ENCODE measurements around the gene ERC1.
A peak's percentile ranks its signal among the peaks of the same experiment; 100 is the strongest.
"Not testable (repeated sequence)": the region's sequence is repeated elsewhere in the genome, so short reads cannot be mapped to it uniquely, and the experiment has no call there.

ERC1 gene

DNA sequence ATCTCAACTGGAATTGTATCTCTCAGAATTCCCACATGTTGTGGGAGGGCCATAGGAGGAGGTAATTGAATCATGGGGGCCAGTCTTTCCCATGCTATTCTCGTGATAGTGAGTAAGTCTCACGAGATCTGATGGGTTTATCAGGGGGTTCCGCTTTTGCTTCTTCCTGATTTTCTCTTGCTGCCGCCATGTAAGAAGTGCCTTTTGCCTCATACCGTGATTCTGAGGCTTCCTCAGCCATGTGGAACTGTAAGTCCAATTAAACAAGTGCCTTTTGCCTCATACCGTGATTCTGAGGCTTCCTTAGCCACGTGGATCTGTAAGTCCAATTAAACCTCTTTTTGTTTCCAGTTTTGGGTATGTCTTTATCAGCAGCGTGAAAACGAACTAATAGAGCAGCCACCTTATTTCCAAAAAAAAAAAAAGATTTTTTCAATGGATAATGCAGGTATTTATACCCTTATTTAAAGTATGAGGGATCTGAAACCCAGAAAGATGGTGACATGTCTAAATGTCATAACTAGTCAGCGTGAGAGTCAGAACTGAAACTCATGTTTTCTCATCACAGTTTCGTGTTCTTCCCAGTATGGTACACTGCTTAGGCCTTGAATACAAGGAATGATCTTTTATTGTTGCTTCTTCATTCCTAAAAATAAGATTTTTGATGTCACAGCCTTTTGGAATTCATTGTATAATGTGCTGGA, 89.6 kb downstream of the ERC1 start:
- peak; percentile 9 for DNase-seq

DNA sequence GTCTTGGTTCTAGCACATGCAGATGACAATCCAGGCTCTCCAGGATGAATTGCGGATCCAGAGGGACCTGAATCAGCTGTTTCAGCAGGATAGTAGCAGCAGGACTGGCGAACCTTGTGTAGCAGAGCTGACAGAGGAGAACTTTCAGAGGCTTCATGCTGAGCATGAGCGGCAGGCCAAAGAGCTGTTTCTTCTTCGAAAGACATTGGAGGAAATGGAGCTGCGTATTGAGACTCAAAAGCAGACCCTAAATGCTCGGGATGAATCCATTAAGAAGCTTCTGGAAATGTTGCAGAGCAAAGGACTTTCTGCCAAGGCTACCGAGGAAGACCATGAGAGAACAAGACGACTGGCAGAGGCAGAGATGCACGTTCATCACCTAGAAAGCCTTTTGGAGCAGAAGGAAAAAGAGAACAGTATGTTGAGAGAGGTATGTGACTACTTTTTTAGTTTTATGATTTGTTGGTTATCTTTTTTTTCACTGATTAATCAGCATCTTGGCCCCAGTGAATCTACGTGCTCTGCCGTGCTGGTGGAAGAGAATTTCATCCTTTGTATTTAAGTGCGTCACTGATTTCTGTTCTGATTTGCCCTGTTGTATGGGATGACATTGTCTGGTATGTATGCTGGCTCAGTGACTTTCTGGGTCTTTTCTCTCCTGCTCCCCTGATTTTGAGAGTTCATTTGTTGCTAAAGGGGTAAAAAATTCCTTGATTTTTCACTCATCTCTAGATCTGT, 92.3 kb downstream of the ERC1 start:
- no peak for DNase-seq

DNA sequence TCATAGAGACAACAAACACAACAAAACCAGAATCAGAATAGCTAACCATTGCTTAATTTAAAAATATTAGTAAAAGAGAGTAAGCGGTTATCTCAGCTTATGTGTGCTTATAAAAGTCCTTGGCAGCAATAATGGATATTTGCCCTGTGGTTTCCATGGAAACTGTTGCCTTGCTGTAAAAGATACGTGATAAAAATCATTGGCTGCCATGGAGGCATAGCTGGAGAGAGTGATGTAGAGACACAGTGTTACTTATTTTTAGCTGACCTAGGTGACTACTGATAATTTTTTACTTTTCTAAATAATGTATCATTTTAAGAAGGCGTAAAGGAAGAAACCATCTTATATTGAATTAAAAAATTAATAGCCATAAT, 92.9 kb downstream of the ERC1 start:
- no peak for DNase-seq

DNA sequence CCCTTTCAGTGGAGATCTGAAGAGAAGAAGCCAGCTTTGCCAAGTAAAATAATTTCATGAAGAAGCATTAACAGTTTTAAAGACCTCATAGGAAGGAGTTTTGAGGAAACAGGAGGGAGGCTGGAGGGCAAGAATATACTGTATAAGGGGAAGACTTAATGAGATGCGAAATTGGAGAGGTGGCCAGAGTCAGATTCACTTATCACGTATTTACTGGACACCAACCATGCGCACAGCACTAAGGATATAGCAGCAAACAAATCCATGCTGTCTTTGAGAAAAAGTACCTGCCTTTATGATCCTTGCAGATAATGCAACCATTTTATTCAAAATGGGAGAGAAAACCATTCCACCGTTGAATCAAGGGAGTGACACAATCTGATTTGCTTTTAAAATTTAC, 100.3 kb downstream of the ERC1 start:
- DNase-seq = no peak

DNA sequence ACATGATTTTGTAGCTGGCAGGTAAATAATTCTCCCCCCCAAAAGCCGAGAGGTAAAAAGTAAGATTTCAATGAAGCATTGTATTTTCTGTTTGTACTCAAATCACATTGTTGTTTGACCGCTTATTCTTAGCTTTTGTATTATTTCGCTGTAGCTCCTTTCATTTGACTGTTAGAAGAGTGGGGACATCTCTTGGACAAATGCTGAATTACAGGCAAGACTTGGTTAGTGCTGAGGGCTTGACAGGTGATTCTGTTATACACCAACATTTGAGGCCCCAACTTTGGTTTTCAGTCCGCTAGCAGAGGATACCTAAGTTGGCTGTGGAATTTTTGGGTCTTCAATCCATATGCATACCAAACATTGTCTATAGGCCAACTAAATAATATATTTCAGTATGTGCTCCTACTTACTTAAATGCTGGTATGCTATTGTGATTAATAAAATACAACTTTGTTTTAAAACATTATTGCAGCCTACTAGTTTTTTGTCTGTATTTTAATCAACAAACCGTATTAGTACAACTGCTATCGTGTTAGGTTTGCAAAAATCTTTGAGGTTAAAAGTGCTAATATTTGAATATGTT, 102.2 kb downstream of the ERC1 start:
- peak; percentile 60 for DNase-seq

DNA sequence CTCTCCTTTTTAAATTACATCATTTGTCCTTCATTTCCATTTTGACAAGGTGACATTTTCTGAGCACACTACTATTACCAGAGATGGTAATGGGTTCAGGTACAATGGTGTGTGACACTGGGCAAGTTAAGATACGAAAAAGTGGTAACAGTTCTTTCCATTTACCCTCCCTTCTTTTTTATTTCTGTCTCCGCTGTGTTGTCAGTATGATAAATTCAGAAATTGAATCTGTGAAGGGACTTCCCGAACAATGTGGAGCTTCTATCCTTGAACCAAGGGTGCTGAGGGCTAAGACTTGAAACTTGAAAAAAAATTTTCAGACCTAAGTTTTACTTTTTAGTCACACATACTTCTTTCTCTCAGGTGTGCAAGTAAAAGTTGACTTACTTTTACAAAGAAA, 103.7 kb downstream of the ERC1 start:
- DNase-seq = no peak

DNA sequence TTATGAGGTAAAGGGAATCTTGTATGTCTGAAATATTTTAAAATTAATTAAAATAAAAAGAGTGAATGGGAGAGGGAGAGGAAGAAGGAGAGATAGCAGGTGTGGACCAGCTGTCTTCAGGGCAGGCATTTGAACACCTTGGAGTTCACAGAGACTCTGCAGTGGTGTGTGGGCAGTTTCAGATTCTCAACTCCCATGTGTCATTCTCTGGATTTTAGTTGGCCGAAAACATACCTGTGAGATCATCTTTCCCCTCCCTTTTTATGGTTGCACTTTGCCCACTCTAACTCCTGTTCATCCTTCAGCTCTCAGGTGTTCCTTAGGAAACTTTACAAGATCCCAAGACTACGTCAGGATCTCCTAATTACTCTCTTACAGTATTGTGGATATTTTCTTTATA, 108.1 kb downstream of the ERC1 start:
- peak; percentile 62 for DNase-seq

DNA sequence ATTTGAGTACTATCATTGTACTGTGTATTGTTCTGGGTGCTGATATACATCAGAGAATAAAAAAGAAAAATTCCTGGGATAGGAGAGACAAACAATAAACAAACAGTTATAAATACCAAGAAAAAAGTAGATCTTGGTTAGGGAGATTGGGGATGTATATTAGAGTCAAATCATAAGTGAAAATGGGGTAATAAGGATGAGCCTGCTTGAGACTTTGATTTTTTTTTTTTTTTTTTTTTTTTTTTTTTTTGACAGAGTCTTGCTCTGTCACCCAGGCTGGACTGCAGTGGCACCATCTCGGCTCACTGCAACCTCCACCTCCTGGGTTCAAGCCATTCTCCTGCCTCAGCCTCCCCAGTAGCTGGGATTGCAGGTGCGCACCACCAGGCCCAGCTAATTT, 108.6 kb downstream of the ERC1 start:
- DNase-seq = not testable (repeated sequence)

DNA sequence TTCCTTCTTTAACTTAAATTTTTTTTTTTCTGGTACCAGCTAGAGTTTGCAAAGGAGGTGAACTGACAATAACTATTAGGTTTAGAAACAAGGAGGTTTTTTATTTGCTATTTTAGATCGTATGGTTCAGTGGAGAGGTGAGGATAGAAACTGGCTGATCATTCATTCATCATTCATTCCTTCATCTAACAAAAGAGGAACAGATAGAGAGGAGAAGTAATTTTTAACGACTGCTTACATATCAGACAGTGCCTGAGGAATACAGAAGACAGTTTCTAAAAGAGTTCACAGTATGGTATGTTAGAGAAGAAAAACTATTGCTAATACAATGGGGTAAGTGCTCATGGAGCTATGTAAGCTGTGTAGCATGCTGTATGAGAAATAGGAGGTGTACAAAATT, 111.1 kb downstream of the ERC1 start:
- DNase-seq = no peak

DNA sequence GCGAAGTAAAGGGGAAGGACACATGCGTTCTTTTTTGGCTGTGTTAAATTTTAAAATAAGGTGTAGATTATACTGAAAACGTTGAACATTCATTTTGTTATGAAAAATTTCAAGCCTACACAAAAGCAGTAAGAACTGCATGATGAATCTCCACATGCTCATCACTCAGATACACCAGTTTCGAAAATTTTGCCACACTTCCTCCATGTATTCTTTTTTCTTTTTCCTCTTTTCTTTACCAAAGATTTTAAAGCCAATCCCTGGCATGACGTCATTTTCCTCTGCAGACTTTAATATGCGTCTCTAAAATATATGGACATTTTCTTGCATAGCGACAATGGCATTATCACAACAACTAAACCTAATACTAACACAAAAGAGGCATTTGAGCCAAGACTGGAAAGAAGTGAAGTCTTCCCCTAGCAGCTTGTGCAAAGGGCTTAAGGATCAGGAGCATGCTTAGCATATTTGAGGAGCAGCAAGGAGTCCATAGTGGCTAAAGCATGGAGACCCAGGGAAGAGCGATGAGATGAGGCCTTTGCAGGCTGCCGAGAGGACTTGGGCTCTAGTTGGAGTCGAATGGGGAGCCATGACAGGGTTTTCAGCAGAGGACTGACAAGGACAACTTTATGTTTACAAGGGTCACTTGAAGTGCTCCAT, 111.9 kb downstream of the ERC1 start:
- DNase-seq = no peak

DNA sequence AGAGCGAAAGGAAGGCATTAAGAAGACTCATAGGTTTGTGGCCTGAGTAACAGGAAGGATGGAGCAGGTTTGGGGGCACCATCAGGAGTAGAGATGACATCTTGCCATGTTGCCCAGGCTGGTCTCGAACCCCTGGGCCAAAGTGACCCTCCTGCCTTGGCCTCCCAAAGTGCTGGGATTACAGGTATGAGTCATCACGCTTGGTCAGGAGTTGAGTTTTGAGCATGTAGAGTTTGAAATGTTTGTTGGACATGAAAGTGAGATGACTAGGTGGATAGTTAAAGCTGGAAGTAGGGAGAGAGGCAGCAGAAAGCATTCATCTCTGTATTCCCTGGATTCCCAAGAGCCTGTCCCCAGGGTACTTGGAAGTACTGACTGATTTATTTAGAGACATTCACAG, 112.6 kb downstream of the ERC1 start:
- DNase-seq = no peak

DNA sequence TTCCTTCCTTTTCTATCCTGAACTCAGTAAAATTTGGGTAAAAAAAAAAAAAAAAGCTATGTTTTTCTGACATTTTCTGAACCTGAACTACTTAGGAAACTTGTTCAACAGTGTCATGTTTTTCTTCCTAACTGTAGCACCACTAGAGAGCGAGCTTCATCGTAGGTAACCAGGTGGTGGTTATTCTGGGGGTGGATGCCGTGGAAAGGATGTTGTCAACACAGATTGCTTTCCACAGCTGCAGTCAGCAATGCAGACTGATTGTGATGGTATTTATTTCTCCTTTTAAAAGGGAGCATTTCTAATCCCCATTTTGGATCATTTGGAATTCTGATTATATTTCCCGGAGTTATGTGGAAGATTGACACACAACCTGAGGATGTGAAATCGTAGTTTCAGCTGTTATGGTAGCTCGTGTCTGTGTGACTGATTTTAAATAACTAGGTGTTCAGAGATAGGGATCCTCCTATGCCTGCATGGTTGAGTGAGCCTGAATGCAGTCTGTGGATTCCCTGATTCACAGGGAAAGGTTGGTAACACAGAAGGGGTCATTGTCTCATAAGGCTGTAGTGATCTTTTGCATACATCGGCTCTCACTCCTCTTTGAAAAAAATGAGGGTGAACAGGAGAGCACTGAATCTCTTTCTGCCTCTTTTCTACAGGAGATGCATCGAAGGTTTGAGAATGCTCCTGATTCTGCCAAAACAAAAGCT, 113.2 kb downstream of the ERC1 start:
- DNase-seq = no peak

DNA sequence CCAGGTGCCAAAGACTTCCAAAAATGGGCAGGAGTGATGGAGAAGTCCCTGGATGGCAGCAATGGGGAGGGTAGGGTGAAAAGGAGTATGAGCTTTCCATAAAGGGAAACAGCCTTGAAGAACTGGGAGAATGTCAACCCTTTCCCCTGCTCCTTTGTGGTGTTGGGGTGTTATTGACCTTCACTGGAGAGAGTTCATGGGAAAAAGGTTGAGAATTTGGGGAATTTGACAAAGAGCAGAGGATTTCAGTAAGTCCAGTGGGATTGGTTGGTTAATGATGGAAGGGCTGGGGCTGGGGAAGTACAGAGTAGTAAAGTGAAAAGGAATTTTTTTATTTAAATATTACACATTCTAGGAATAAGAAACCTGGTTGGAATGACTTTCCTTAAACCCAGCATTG, 116.6 kb downstream of the ERC1 start:
- DNase-seq = no peak

DNA sequence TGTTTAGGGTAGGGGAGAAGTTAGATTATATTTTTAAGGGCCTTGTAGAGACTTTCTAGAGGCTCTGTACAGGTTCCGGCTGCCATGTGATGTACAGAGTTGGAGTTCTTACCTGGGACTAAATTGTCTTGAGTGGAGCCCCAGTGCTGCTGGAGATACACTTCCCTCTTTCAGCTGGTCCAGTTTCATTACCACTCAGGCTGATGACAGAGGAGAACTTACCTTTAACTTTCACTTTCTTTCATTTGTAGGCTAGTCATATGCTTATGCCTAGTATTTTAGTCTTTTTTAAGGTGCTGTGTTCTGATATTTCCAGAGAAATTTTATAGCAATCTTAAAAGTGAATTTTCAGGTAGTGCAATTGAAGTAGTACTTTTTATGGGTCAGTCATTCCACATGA, 117.3 kb downstream of the ERC1 start:
- DNase-seq = peak; percentile 41

DNA sequence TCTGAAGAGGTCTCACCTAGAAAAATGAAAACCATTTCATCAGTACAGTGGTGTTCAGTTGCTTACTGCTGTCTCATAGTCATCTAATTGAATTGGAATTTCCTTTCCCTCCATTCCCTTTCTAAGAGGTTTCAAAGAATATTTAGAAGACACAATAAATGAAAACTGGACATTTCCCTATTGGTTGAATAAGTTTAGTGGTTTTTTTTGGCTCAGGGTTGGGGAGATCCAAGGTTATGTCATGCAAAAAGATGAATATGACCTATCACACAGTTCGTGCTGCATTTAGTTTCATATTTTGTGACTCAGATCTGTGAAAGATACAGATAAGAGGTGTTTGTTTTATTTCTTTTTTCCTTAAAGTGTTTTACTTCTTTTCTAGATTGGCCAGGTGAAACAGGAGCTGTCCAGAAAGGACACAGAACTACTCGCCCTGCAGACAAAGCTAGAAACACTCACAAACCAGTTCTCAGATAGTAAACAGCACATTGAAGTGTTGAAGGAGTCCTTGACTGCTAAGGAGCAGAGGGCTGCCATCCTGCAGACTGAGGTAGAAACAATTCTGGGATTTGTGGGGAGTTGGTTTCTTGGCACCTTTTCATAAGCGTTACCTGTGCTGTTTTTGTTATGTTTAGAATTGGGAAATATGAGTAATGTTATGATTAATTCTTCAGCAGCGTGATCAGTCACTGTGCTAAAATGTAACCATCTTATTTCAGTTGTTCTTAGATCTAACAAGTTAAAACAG, 124.6 kb downstream of the ERC1 start:
- DNase-seq = peak; percentile 13

DNA sequence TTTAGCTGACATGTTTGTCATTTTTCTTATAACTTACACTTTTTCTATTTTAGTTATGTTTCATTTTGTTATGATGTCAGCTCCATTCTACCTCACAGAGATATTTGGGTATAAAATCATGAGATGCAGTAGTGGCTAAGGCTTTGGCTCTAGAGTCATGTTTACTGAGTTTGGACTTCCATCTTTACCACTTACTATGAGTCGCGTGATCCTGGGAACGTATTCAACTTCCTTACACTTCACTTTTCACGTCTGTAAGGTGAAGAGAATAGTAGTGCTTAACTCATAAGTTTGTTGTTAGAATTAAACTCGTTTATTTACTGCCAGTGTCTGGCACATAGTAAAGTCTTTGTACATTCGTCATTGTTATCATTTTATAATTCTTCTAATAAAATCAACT, 126.3 kb downstream of the ERC1 start:
- DNase-seq = no peak

DNA sequence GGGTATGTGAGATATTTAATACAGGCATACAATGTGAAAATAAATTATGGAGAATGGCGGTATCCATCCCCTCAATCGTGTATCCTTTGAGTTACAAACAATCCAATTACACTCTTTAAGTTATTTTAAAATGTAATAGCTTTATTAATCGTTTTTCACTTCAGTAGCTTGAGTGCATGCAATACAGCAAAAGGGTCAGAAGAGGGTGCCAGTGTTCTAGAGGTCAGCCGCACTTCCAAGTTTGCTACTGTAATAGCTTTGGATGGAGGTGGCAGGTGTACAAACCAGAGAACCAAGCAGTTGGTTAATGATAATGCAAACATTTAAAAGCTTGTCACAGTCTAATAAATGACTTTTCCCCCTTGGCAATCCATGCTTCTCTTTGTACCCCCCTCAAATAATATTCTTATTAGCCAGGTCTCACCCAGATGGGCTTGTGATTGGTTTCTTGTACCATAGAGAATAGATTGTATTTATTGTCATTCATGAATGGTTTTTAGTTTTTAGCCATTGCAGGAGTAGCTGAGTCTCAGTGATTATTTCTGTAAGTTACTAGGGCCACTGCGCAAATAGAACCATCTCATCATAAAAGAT, 127.0 kb downstream of the ERC1 start:
- peak; percentile 75 for DNase-seq

DNA sequence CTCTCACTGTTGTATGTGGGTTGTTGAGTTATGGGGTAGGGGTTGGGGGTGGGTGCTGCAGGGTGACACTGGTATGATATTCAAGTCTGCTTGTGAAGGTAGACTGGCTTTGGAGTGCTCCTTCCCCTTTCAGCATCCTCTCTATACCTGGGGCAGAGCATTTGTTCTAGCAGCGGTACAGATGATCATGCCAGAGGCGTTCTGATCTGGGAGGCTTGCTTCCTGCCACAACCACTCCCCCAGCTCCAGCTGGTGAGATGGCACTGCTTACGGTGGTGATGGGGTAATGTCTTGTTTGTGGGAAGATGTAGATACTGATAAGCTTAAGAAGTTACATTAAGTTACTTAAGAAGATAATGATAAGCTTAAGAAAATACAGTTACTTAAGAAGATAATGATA, 131.8 kb downstream of the ERC1 start:
- peak; percentile 55 for DNase-seq

DNA sequence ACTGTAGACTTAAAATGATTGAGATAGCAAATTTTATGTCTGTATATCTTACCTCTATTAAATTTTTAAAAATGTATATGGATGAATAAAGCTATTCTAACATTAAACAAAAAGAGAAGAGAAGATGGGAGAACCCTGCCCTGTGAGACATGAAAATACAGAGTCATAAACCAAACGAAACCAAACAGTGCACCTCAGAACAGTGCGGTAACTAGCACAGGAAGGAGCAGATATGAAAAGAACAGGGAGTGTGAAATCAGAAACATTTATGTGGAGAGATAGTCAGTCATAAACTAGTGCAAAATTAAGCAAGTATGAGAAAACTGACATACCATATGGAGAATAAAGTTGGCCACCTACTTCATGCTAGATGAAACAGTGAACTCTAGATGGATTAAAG, 135.1 kb downstream of the ERC1 start:
- DNase-seq = peak; percentile 64

DNA sequence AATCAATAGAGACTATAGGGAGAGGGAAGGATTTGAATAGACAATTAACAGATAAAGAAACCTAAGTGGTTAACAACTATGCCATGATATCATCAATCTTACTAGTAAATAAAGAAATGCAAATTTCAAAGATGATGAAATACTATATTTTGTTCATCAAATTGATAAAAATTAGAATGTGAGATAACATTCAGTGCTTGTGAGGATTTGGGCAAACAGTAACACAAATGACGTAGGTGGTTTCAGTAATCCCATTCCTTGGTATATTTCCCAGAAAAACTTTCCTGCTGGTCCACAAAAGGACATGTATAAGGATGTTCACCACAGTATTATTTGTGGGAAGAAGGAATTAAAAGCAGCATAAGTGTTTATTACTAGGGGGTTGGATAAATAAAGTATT, 136.0 kb downstream of the ERC1 start:
- DNase-seq = no peak

DNA sequence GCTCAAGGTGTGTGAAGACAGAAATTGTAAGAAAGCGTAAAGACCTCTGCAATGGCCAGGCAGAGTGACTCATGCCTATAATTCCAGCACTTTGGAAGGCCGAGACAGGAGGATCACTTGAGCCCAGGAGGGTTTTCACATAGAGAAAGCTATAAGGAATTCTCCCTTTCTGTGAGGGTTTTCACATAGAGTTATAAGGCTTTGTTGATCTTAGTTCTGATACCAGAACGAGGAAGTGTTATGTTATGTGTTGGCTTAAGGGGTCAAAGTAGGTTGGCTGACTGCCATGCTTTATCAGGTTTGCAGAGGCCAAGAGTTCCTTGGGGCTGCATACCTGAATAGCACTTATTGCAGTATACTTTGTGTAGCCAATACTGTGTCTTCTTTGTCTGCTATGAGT, 139.1 kb downstream of the ERC1 start:
- DNase-seq = peak; percentile 5

DNA sequence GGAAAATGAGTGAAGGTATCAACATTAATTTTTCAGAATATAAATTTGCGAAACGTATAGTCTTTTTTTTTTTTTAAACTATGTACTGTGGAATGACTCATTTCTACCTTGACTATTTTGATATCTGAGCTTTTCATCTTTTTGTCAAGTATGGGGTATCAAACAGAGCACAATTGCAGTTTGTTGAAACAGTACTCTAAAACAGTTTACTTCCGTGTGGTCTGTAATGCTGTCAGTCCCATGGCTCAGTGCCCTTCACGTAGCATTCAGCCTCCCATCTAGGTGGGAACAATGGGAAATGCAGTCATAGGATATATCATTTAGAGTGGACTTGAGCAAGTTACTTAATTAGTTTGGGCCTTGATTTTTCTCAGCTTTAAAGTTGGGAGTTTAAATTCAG, 139.5 kb downstream of the ERC1 start:
- no peak for DNase-seq

Measured in activated CD4-positive, alpha-beta T cell treated with anti-CD3 and anti-CD28 coated beads, Interleukin-2, Interleukin-6, amounts not matched to agents 100 ng/mL and 50 ng/mL, durations not matched to agents 16 hours and 8 hours (primary cell).